ENCODE measurements around the gene RASSF8.

The RASSF8 gene

DNA sequence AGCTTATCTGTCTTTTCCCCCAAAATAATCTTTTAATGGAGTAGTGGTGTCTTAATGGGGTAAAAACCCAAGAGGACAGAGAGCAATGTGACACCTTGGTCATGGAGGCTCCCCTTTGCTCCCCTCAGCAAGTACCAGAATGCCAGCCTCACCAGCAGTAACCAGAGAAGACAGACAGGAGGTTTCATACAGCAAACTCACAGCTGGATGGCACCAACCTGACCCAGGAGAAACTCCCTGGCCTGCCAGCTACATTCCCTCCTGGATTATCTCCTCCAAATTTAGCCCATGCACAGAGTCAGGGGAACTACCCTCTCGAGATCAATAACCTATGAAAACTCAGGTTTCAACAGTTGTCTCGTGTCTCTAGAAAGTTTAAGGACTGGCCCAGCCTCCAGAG lies 150.4 kb downstream of the RASSF8 start:
- H3K36me3 ChIP-seq (ENCODE audit: control insufficient read depth, low read length), result no peaks in the 10 kb centered on the region
- no peaks in the 10 kb centered on the region for H4K20me1 ChIP-seq (ENCODE audit: control insufficient read depth, insufficient read depth, low read depth, low read length)
- no peak overlapping the region for H3K27ac ChIP-seq (ENCODE audit: low read depth, low read length)
- no peaks in the 10 kb centered on the region for H3F3A ChIP-seq (ENCODE audit: control insufficient read depth, insufficient read depth)
- peaks cover 27% of the 10 kb centered on the region for H3K27me3 ChIP-seq (ENCODE audit: control insufficient read depth, low read length)
- no peak overlapping the region for H3K4me3 ChIP-seq (ENCODE audit: low read length)
- no peaks in the 10 kb centered on the region for H3K9me2 ChIP-seq (replicated peaks; ENCODE audit: control insufficient read depth, low read length)
- no peaks in the 10 kb centered on the region for H3K79me2 ChIP-seq (ENCODE audit: control insufficient read depth, low read length)
- H3K9me3 ChIP-seq (ENCODE audit: control insufficient read depth, insufficient read depth, low read length), result no peaks in the 10 kb centered on the region
- TF ChIP-seq, protein P1, sequence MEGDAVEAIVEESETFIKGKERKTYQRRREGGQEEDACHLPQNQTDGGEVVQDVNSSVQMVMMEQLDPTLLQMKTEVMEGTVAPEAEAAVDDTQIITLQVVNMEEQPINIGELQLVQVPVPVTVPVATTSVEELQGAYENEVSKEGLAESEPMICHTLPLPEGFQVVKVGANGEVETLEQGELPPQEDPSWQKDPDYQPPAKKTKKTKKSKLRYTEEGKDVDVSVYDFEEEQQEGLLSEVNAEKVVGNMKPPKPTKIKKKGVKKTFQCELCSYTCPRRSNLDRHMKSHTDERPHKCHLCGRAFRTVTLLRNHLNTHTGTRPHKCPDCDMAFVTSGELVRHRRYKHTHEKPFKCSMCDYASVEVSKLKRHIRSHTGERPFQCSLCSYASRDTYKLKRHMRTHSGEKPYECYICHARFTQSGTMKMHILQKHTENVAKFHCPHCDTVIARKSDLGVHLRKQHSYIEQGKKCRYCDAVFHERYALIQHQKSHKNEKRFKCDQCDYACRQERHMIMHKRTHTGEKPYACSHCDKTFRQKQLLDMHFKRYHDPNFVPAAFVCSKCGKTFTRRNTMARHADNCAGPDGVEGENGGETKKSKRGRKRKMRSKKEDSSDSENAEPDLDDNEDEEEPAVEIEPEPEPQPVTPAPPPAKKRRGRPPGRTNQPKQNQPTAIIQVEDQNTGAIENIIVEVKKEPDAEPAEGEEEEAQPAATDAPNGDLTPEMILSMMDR (IDR thresholded peaks at IDR 0.05; ENCODE audit: low read depth, low read length, poor library complexity, severe bottlenecking), result no peak
- no peak for TF ChIP-seq EZH2phosphoT487 (IDR thresholded peaks at IDR 0.05; ENCODE audit: borderline replicate concordance, low read length)
- H3K4me1 ChIP-seq (ENCODE audit: control insufficient read depth, low read length), result peaks cover 6% of the 10 kb centered on the region
- no peak overlapping the region for H3K4me2 ChIP-seq (ENCODE audit: low read length)

DNA sequence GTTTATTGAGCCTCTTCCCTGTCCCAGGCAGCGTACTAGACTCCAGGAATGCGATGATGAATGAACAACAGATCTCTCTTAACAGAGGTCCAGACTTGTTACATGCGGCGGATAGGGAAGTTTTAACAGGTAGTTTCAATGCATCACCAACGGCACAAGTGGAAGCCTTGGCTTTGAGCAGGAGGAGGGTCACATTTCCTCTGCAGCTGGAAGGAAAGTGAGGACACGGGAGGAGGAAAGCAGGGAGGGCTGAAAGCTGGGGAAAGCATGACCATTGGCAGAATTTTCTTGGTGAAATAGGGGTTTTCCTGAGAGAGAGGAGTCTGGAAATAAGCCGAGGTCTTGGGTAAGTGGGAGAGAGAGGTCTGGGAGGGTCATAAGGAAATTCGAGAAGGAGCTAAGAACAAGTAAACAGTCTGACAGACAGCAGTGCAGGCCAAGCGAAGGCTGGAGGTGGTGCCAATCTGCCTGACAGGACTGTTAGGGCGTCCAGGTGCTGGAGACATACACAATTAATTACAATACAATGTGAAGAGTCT lies 150.9 kb downstream of the RASSF8 start:
- TF ChIP-seq, protein P1 (IDR thresholded peaks at IDR 0.05; ENCODE audit: low read depth, low read length, poor library complexity, severe bottlenecking), result no peak
- no peak for TF ChIP-seq EZH2phosphoT487 (IDR thresholded peaks at IDR 0.05; ENCODE audit: borderline replicate concordance, low read length)
- Histone ChIP-seq H3F3A (ENCODE audit: control insufficient read depth, insufficient read depth) (no peaks in the 10 kb centered on the region), H4K20me1 (ENCODE audit: control insufficient read depth, insufficient read depth, low read depth, low read length) (no peaks in the 10 kb centered on the region), H3K27me3 (ENCODE audit: control insufficient read depth, low read length) (peaks cover 30% of the 10 kb centered on the region), H3K79me2 (ENCODE audit: control insufficient read depth, low read length) (no peaks in the 10 kb centered on the region), H3K4me2 (ENCODE audit: low read length) (no peak overlapping the region), H3K4me1 (ENCODE audit: control insufficient read depth, low read length) (peaks cover 11% of the 10 kb centered on the region), H3K36me3 (ENCODE audit: control insufficient read depth, low read length) (no peaks in the 10 kb centered on the region), H3K9me3 (ENCODE audit: control insufficient read depth, insufficient read depth, low read length) (no peaks in the 10 kb centered on the region), H3K4me3 (ENCODE audit: low read length) (no peak overlapping the region), H3K9me2 (replicated peaks; ENCODE audit: control insufficient read depth, low read length) (no peaks in the 10 kb centered on the region), H3K27ac (ENCODE audit: low read depth, low read length) (no peak overlapping the region)

DNA sequence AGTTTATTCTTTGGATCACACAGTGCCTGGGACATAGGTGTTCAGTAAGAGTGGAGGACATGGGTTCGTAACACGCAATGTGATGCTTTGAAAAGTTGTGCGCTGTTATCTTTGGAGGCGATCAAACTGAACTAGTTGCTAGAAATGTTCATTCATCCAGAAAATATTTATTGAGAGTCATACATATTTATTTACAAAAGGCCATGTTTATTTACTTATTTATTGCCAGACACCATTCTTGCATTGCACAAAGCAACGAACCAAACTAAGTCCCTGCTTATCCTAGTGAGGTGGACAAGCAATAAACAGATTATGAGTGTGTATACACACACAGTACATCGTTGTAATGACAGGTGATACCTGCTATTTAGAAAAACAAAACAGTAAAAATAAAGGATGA lies 153.8 kb downstream of the RASSF8 start:
- Histone ChIP-seq H3K4me1 (ENCODE audit: control insufficient read depth, low read length) (peaks cover 21% of the 10 kb centered on the region), H3K9me3 (ENCODE audit: control insufficient read depth, insufficient read depth, low read length) (no peaks in the 10 kb centered on the region), H3K27me3 (ENCODE audit: control insufficient read depth, low read length) (peaks cover 46% of the 10 kb centered on the region), H3K4me2 (ENCODE audit: low read length) (no peak overlapping the region), H3K9me2 (replicated peaks; ENCODE audit: control insufficient read depth, low read length) (no peaks in the 10 kb centered on the region), H4K20me1 (ENCODE audit: control insufficient read depth, insufficient read depth, low read depth, low read length) (no peaks in the 10 kb centered on the region), H3F3A (ENCODE audit: control insufficient read depth, insufficient read depth) (no peaks in the 10 kb centered on the region), H3K4me3 (ENCODE audit: low read length) (no peak overlapping the region), H3K36me3 (ENCODE audit: control insufficient read depth, low read length) (no peaks in the 10 kb centered on the region), H3K27ac (ENCODE audit: low read depth, low read length) (no peak overlapping the region), H3K79me2 (ENCODE audit: control insufficient read depth, low read length) (no peaks in the 10 kb centered on the region)
- TF ChIP-seq, protein P1 (IDR thresholded peaks at IDR 0.05; ENCODE audit: low read depth, low read length, poor library complexity, severe bottlenecking), result no peak
- no peak for TF ChIP-seq EZH2phosphoT487 (IDR thresholded peaks at IDR 0.05; ENCODE audit: borderline replicate concordance, low read length)

Data from DOHH2 (cell line).